Mucosa of stomach (tissue), 1 donor: Measurements from ENCODE around the gene PTPN13.

ENCODE experiments used
- H3K27me3 ChIP-seq: one replicate; pipeline ENCODE4 v1.7.0; 2013; ENCODE audit warnings: mild to moderate bottlenecking, low read length; ENCODE audit not compliant: control insufficient read depth, insufficient read depth
- H3K36me3 ChIP-seq: one replicate; pipeline ENCODE4 v1.7.0; 2013; ENCODE audit warnings: low read length; ENCODE audit not compliant: control insufficient read depth, insufficient read depth
- H3K4me1 ChIP-seq: one replicate; pipeline ENCODE4 v1.7.0; 2013; ENCODE audit warnings: mild to moderate bottlenecking, low read length; ENCODE audit not compliant: control insufficient read depth, insufficient read depth
- H3K4me3 ChIP-seq: one replicate; pipeline ENCODE4 v1.7.0; 2013; ENCODE audit warnings: low read length
- H3K9ac ChIP-seq: one replicate; pipeline ENCODE4 v1.7.0; 2013; ENCODE audit warnings: mild to moderate bottlenecking, low read length, moderate library complexity
- H3K9me3 ChIP-seq: one replicate; pipeline ENCODE4 v1.7.0; 2013; ENCODE audit warnings: mild to moderate bottlenecking, low read length, moderate library complexity; ENCODE audit not compliant: control insufficient read depth
- donor health status: Pancreatic carcinoma.

PTPN13 gene

DNA sequence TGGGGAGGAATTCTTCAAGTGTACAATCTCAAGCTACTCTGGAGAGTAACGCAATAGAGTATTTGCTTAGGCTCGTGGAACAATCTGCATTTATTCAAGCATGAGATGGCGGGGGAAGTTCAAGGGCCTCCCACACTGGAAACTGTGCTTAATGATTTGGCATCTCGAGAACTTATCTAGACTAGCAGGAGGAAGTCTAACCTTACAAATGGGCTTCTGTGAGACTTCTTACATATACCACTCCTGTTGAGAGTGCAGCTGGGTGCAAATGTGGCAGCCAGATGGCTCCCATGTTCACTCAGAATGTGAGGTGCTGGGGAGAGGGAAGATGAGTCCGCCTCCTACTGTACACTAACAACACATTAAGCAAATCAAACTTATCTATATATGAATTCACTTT, 29.3 kb upstream of the PTPN13 start:
- no peaks in the 10 kb centered on the region for H3K36me3 ChIP-seq
- no peak overlapping the region for H3K9ac ChIP-seq
- H3K27me3 ChIP-seq = no peaks in the 10 kb centered on the region
- no peaks in the 10 kb centered on the region for H3K4me1 ChIP-seq
- no peak overlapping the region for H3K4me3 ChIP-seq
- no peaks in the 10 kb centered on the region for H3K9me3 ChIP-seq

- Histone ChIP-seq H3K4me3 (no peak overlapping the region), H3K9me3 (no peaks in the 10 kb centered on the region), H3K9ac (no peak overlapping the region), H3K36me3 (no peaks in the 10 kb centered on the region), H3K4me1 (no peaks in the 10 kb centered on the region), H3K27me3 (no peaks in the 10 kb centered on the region)
These were observed 28.5 kb upstream of the PTPN13 start for GRCh38 chr4:86565651-86566050.

DNA sequence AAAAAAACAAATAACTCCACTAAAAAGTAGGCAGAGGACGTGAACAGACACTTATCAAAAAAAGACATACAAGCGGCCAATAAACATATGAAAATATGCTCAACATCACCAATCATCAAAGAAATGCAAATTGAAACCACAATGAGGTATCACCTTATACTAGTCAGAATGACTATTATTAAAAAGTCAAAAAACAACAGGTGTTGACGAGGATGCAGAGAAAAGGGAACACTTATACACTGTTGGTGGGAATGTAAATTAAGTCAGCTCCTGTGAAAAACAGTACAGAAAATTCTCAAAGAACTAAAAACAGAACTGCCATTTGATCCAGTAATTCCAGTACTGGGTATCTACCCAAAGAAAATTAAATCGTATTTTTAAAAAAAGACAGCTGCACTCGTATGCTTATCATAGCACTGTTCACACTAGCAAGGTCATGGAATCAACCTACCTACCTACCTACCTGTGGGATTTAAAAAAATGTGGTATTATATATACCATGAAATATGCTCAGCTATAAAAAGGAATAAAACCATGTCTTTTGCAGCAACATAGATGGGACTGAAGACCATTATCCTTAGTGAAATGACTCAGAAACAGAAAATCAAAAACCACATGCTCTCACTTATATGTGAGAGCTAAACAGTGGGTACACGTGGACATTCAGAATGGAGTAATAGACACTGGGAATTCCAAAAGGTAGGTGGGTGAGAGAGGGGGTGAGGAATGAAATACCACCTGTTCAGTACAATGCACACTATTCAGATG, 24.8 kb upstream of the PTPN13 start:
- no peaks in the 10 kb centered on the region for H3K9me3 ChIP-seq
- no peaks in the 10 kb centered on the region for H3K27me3 ChIP-seq
- H3K4me1 ChIP-seq = no peaks in the 10 kb centered on the region
- no peaks in the 10 kb centered on the region for H3K36me3 ChIP-seq
- no peak overlapping the region for H3K4me3 ChIP-seq
- no peak overlapping the region for H3K9ac ChIP-seq

DNA sequence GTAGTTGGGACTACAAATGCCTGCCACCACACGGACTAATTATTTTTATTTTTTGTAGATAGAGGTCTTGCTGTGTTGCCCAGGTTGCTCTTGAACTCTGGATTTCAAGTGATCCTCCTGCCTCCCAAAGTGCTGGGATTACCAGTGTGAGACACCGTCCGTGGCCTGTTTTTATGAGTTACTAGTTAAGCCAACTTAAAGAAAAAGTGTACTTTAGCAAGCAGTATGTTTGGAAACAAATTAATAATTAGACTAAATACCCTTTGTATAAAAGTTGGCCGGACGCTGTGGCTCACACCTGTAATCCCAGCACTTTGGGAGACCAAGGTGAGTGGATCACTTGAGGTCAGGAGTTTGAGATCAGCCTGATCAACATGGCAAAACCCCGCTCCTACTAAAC, 14.2 kb upstream of the PTPN13 start:
- Histone ChIP-seq H3K4me1 (no peaks in the 10 kb centered on the region), H3K9me3 (no peaks in the 10 kb centered on the region), H3K9ac (no peak overlapping the region), H3K36me3 (no peaks in the 10 kb centered on the region), H3K4me3 (no peak overlapping the region), H3K27me3 (no peaks in the 10 kb centered on the region)

DNA sequence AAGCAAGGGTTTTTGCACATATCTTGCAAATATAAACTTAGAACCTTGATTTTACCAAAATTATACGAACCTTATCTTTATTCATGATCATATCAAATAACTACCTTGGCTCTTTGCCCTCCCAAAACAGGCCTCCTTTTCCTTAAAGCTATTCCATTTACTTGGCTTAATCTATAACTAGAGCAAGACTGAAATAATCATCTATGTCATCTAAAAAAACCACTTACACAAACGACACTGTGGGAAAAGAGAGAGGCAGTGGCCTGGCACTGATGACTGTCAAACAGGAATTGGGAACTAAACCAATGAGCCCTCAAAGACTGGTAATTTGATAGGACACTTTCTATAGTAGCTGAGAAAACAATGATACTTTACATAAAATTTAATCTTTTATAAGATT, 11.7 kb upstream of the PTPN13 start:
- Histone ChIP-seq H3K9ac (no peak overlapping the region), H3K9me3 (no peaks in the 10 kb centered on the region), H3K4me3 (no peak overlapping the region), H3K4me1 (no peaks in the 10 kb centered on the region), H3K36me3 (no peaks in the 10 kb centered on the region), H3K27me3 (no peaks in the 10 kb centered on the region)

- no peaks in the 10 kb centered on the region for H3K27me3 ChIP-seq
- no peaks in the 10 kb centered on the region for H3K36me3 ChIP-seq
- no peaks in the 10 kb centered on the region for H3K9me3 ChIP-seq
- H3K4me3 ChIP-seq = no peak overlapping the region
- no peak overlapping the region for H3K9ac ChIP-seq
- H3K4me1 ChIP-seq = no peaks in the 10 kb centered on the region
These were observed 7.9 kb upstream of the PTPN13 start for GRCh38 chr4:86586160-86586572.

GRCh38 chr4:86586626-86587380, 7.3 kb upstream of the PTPN13 start:
- Histone ChIP-seq H3K4me3 (no peak overlapping the region), H3K9ac (no peak overlapping the region), H3K36me3 (no peaks in the 10 kb centered on the region)

GRCh38 chr4:86587381-86588140, 6.6 kb upstream of the PTPN13 start:
- Histone ChIP-seq H3K4me3 (no peak overlapping the region), H3K36me3 (no peaks in the 10 kb centered on the region), H3K9me3 (no peaks in the 10 kb centered on the region), H3K4me1 (no peaks in the 10 kb centered on the region), H3K27me3 (no peaks in the 10 kb centered on the region), H3K9ac (no peak overlapping the region)

More at GRCh38 chr4:86586626-86587380, 7.3 kb upstream of the PTPN13 start:
- Histone ChIP-seq H3K27me3 (no peaks in the 10 kb centered on the region), H3K9me3 (no peaks in the 10 kb centered on the region), H3K4me1 (no peaks in the 10 kb centered on the region)

DNA sequence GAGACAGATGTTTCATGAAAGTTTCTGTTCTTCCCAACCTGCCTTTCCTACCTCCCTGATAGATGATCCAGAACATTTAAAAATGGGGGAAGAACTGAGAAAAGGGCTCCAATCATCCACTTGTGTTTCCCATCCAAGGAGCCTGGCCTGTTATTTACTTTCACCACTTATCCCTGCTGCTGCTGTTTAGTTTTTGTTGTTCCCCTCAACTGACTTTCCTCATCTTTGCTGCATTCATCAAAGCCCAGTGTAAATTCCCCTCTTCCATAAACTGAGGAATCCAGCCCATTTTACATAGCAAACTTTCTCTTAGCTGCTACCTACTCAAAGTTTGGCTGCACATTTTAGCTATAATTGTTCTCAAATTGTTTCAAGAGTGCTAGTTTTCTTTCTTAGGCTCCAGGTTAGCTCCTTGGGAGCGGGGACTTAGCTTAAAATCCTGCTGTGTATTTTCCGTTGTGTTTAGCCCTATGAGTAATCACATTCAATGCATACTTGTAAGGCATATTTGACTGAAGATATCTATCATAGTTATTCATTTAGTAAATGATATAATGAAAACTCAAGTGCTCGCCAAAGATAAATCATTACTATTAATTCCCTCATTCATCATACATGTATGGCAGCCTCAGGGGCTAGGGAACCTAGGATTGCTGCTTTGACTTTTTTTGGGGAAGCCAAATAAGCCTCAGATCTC, 1.4 kb upstream of the PTPN13 start:
- Histone ChIP-seq H3K4me1 (peaks cover 9% of the 10 kb centered on the region), H3K27me3 (peaks cover 11% of the 10 kb centered on the region), H3K9me3 (no peaks in the 10 kb centered on the region), H3K4me3 (no peak overlapping the region), H3K9ac (no peak overlapping the region), H3K36me3 (no peaks in the 10 kb centered on the region)

DNA sequence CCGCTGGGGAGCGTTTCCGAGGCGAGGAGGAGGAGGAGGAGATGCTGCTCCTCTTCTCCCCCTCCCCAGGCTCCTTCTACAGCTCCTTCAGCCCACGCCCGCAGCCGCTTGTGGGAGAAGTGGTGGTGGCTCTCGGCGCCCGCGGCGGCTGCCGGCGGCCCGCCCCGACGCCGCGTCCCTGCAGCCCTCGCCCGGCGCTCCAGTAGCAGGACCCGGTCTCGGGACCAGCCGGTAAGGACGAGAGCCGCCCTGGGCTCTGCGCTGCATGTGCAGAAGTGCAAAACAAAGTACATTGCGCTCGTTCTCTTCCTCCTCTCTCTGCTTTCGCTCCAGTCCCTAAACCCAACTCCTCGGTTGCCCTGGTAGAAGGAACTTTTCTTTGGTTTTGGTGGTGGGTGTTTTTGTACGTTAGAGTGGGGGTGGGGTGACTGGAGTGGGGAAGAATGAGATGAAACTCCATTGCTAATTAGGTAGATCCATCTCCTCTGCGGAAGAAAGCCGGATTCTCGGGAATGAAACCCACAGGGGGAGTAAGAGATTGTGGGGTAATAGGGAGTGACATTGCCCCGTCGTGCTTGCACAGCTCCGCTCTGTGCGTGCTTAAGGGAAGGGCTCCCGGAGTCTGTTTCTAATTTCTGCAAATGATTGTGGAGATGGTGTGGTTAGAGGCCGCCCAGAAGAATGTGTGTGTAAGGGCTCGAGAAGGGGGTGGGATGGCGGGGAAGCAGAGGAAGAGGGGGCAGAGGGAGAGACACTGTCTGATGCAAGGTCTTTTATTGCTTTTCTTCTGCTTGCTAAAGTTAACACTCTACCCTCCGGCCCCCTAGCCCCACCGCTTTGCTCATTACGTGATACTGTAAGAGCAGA, 677 bp downstream of the PTPN13 start:
- Histone ChIP-seq H3K9ac (peak overlapping the region; percentile 46), H3K4me1 (peaks cover 9% of the 10 kb centered on the region), H3K27me3 (peaks cover 11% of the 10 kb centered on the region), H3K36me3 (no peaks in the 10 kb centered on the region), H3K9me3 (no peaks in the 10 kb centered on the region), H3K4me3 (peak overlapping the region; percentile 60)

- Histone ChIP-seq H3K36me3 (no peaks in the 10 kb centered on the region), H3K27me3 (peaks cover 11% of the 10 kb centered on the region), H3K4me1 (peaks cover 9% of the 10 kb centered on the region), H3K9ac (peak overlapping the region; percentile 46), H3K9me3 (no peaks in the 10 kb centered on the region), H3K4me3 (peak overlapping the region; percentile 60)
These were observed 1.3 kb downstream of the PTPN13 start for GRCh38 chr4:86595426-86595805.
